DND-41 (cell line): ENCODE results near the gene UFC1.

Source experiments
- ATAC-seq: fragments of 200-7000 bp; cut with Tn5 transposase; 3 replicates; pipeline ENCODE4 v1.9.1; 2021; ENCODE audit warnings: low read depth; ENCODE audit not compliant: insufficient read depth
- DNase-seq: peaks from one replicate; pipeline ENCODE4 v3.0.0-alpha.2; 2020
- H2AFZ ChIP-seq: 2 replicates; pipeline ENCODE4 v1.6.0; 2012; ENCODE audit warnings: low read depth, low read length
- H3K27ac ChIP-seq: 2 replicates; pipeline ENCODE4 v1.5.1; 2012; ENCODE audit warnings: low read length, inconsistent platforms
- H3K27me3 ChIP-seq: fragments of 200-600 bp; sonication (generic); 2 replicates; pipeline ENCODE4 v1.6.0; 2012; ENCODE audit warnings: low read length, mild to moderate bottlenecking, inconsistent platforms; ENCODE audit not compliant: insufficient read depth, poor library complexity
- H3K36me3 ChIP-seq: 2 replicates; pipeline ENCODE4 v1.5.1; 2012; ENCODE audit warnings: low read length, inconsistent platforms; ENCODE audit not compliant: insufficient read depth
- H3K4me1 ChIP-seq: 2 replicates; pipeline ENCODE4 v1.5.1; 2012; ENCODE audit warnings: mild to moderate bottlenecking, low read length; ENCODE audit not compliant: insufficient read depth
- H3K4me2 ChIP-seq: 2 replicates; pipeline ENCODE4 v1.6.0; 2012; ENCODE audit warnings: mild to moderate bottlenecking, moderate library complexity, low read length, inconsistent platforms; ENCODE audit not compliant: insufficient read depth
- H3K4me3 ChIP-seq, 2 experiments: fragments of 200-600 bp in 1 of 2; shearing (Covaris generic) in 1 of 2; 2 replicates each; pipeline ENCODE4 v1.5.1; 2012 to 2016; ENCODE audit warnings: inconsistent platforms in 2 of 2, low read length in 2 of 2, mild to moderate bottlenecking in 2 of 2, low read depth in 1 of 2, moderate library complexity in 1 of 2
- H3K79me2 ChIP-seq: 2 replicates; pipeline ENCODE4 v1.6.0; 2012; ENCODE audit warnings: low read length, inconsistent platforms; ENCODE audit not compliant: insufficient read depth
- H3K9ac ChIP-seq: 2 replicates; pipeline ENCODE4 v1.6.0; 2012; ENCODE audit warnings: low read depth, mild to moderate bottlenecking, inconsistent platforms, low read length, moderate library complexity
- H3K9me3 ChIP-seq: 2 replicates; pipeline ENCODE4 v1.5.1; 2012; ENCODE audit warnings: low read length, moderate library complexity, mild to moderate bottlenecking, inconsistent platforms; ENCODE audit not compliant: insufficient read depth, severe bottlenecking
- H4K20me1 ChIP-seq: 2 replicates; pipeline ENCODE4 v1.6.0; 2012; ENCODE audit warnings: low read length; ENCODE audit not compliant: insufficient read depth
- CTCF ChIP-seq: IDR thresholded peaks from 2 replicates; pipeline ENCODE4 v1.5.1; 2012; ENCODE audit warnings: borderline replicate concordance, low read length, moderate library complexity, mild to moderate bottlenecking; ENCODE audit not compliant: poor library complexity, severe bottlenecking; ENCODE audit errors: extremely low read depth
- EZH2 ChIP-seq: IDR thresholded peaks from 3 replicates; pipeline ENCODE4 v1.6.1; 2012; ENCODE audit warnings: borderline replicate concordance, low read depth, mild to moderate bottlenecking, moderate library complexity, low read length, inconsistent platforms; ENCODE audit not compliant: severe bottlenecking

UFC1 gene

GRCh38 chr1:161117759-161118581 is 35.8 kb upstream of the UFC1 start, which contains the start of the genes NIT1 and PFDN2:
TSS of gene NIT1 (plus strand) at chr1:161118105. CDS start at chr1:161118177, 72 bp downstream.
TSS of gene PFDN2 (minus strand) at chr1:161118037. CDS start at chr1:161118026, 11 bp downstream.
- Histone ChIP-seq H3K4me3 (peak within 1 kb of the TSS; percentile 62 to 87), H3K4me1 (peaks cover 64% of the 10 kb centered on the region), H3K9me3 (no peaks in the 10 kb centered on the region), H3K9ac (peak within 1 kb of the TSS; percentile 76), H3K4me2 (peak within 1 kb of the TSS; percentile 75), H2AFZ (peak within 1 kb of the TSS; percentile 88), H3K79me2 (peaks cover 70% of the 10 kb centered on the region), H3K27me3 (no peaks in the 10 kb centered on the region), H4K20me1 (peaks cover 30% of the 10 kb centered on the region; the same call in 1 of the 2 replicates), H3K27ac (peak within 1 kb of the TSS; percentile 83), H3K36me3 (peaks cover 56% of the 10 kb centered on the region)
- ATAC-seq (peak; percentile 88), DNase-seq (peak; percentile 82)
- TF ChIP-seq EZH2 = no peak
- peak; percentile 4 for TF ChIP-seq CTCF

- Histone ChIP-seq H4K20me1 (peaks cover 30% of the 10 kb centered on the region), H3K9ac (peak overlapping the region; percentile 76; the same call in 1 of the 2 replicates), H2AFZ (no peak overlapping the region), H3K4me2 (peak overlapping the region; percentile 75), H3K36me3 (peaks cover 63% of the 10 kb centered on the region), H3K4me3 (peak overlapping the region in 1 of 2 experiments; percentile 87; a peak in 2 of 4 replicates), H3K79me2 (peaks cover 60% of the 10 kb centered on the region), H3K4me1 (peaks cover 52% of the 10 kb centered on the region), H3K9me3 (no peaks in the 10 kb centered on the region), H3K27me3 (no peaks in the 10 kb centered on the region), H3K27ac (peak overlapping the region; percentile 83; the same call in 1 of the 2 replicates)
- peak; percentile 30 for DNase-seq
- ATAC-seq = peak; percentile 50
- TF ChIP-seq EZH2 (no peak), CTCF (peak; percentile 52)
Measured at GRCh38 chr1:161119092-161119903, 34.5 kb upstream of the UFC1 start.

- ATAC-seq (no peak), DNase-seq (no peak)
- Histone ChIP-seq H3K27ac (no peak overlapping the region), H2AFZ (no peak overlapping the region), H3K79me2 (peaks cover 58% of the 10 kb centered on the region), H3K9me3 (no peaks in the 10 kb centered on the region), H3K27me3 (no peaks in the 10 kb centered on the region), H4K20me1 (peaks cover 18% of the 10 kb centered on the region), H3K4me1 (peaks cover 34% of the 10 kb centered on the region), H3K4me2 (no peak overlapping the region), H3K4me3 (no peak overlapping the region), H3K36me3 (peaks cover 62% of the 10 kb centered on the region), H3K9ac (no peak overlapping the region)
- TF ChIP-seq CTCF (no peak), EZH2 (no peak)
Measured at GRCh38 chr1:161121042-161121650, 32.6 kb upstream of the UFC1 start.
